CD4-positive, alpha-beta T cell treated with Interleukin-17A for 1 hour (primary cell): Measurements from ENCODE around the gene TBX19.

ENCODE experiments used
- DNase-seq: peaks from one replicate; pipeline ENCODE4 v3.0.0-alpha.2; 2020

TBX19 gene

GRCh38 chr1:168285521-168285790, 4.8 kb downstream of the TBX19 start:
- DNase-seq: no peak

DNA sequence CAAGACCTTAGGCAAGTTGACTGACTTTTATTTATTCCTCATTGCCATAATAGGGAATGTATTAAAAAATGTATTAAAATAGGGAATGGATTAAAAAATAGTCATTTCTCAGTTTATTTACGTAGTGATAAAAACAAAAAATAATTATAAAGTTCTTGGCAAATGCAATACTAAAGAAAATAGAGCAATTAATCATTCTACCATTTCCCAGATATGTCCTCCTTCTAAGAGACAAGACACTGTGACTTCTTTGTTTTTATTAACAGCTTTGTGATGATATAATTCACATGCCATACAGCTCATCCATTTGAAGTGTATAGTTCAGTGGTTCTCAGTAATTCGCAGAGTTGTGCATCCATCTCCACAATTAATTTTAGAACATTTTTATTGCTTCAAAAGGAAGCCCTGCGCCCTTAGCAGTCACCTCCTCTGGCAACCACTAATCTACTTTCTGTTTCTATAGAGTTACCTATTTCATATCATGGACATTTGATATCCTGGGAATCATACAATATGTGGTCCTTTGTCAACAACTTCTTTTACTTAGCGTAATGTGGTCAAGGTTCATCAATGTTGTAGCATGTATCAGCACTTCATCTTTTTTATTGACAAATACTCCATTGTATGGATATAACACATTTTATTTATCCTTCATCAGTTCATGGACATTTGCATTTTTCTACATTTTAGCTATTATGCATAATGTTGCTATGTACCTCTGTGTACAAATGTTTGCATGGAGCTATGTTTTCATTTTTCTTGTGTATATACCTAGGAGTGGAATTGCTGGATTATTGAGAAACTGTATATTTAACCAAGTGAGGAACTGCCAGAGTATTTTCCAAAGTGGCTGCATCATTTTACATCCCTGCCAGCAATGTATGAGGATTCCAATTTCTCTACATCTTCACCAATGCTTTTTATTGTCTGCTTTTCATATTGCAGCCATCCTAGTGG, 5.6 kb downstream of the TBX19 start:
- DNase-seq: no peak

DNA sequence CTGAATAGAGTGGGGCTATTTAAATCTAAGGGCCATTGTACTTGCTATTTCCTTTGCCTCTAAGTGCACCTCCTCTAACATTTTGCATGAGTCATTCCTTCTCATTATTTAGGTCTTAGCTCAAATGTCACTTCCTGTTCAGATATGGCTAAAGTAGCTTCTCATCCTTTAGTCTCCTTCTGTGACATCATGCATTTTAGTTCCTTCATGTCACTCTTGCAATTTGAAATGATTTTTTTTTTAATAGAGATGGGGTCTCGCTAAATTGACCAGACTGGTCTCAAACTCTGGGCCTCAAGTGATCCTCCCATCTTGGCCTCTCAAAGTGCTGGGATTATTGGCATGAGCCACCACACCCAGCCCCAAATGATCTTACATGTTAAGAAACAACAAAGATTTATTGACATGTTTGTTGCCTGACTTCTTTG, 6.6 kb downstream of the TBX19 start:
- DNase-seq: no peak

- DNase-seq: no peak
Observed at GRCh38 chr1:168288311-168289052, 7.8 kb downstream of the TBX19 start.

GRCh38 chr1:168291222-168291837, 10.7 kb downstream of the TBX19 start:
- DNase-seq: no peak

DNA sequence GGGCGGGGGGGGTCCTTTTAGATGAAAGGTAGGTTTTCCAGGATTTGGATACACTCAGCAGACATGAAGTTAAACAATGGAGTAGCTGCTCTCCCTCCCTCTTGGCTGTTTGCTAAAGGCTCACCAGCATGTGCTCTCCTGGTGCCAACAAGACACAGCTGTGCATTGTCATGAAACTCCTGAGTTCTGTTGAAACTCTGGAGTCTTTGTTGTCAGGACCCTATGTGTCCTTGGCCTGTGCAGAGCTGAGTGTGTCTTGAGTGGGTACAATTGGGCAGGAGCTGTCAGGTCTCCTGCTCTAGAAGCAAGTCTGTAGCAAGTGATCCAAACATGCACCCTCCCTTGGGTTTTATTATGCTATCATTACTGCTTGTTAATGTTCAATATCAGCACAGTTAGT, 12.7 kb downstream of the TBX19 start:
- no peak for DNase-seq

DNA sequence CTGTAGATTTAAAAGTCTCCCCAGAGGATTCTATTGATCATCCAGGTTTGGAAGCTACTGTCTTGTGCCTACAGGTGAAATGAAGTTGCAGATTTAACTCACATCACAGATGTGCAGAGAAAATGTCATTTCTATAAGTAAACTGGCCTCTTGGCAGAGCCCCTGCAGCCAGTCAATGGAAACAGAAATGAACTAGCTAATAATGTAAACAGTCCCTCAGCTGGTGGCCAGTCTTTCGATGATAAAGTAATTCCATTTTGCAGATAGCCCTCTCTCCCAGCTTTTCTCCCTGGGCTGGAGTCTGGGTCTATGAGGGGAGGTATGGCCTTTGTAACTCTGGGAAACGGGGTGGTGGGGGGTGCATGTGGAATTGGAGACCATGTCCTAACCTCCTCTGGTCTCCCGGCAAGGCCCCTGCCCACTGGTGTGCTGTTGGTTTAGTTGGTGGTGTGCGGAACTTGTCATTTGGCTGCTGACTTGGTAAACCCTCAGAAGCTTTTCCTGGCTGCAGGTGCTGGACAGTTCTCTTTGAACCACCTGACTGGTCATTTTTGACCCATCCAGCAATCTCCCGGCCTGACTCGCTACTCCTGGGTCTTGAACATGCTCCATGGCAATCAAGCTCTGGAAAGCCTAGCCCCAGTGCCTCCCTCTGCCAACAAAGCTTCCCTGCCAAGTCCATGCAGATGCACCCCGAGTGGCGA, 14.9 kb downstream of the TBX19 start:
- DNase-seq: no peak

GRCh38 chr1:168297019-168297730, 16.5 kb downstream of the TBX19 start:
- no peak for DNase-seq

DNA sequence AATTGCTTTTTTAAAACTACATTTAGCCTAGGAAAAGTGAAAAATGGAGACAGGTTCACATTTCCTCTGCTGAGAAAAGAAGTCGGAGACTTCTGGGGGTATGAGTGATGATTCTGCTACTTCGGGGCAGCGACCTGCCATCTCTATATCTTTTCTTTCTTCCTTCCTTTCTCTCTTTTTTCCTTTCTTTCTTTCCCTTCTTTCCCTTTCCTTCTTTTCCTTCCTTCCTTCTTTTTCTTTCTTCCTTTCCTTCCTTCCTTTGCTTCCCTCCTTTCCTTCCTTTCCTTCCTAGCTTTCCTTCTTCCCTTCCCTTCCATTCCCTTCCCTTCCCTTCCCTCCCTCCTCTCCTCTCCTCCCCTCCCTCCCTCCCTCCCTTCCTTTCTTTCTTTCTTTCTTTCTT, 17.8 kb downstream of the TBX19 start:
- no peak for DNase-seq

- no peak for DNase-seq
Observed at GRCh38 chr1:168300626-168301025, 19.9 kb downstream of the TBX19 start.

GRCh38 chr1:168301664-168302320, 21.1 kb downstream of the TBX19 start:
- DNase-seq: no peak

DNA sequence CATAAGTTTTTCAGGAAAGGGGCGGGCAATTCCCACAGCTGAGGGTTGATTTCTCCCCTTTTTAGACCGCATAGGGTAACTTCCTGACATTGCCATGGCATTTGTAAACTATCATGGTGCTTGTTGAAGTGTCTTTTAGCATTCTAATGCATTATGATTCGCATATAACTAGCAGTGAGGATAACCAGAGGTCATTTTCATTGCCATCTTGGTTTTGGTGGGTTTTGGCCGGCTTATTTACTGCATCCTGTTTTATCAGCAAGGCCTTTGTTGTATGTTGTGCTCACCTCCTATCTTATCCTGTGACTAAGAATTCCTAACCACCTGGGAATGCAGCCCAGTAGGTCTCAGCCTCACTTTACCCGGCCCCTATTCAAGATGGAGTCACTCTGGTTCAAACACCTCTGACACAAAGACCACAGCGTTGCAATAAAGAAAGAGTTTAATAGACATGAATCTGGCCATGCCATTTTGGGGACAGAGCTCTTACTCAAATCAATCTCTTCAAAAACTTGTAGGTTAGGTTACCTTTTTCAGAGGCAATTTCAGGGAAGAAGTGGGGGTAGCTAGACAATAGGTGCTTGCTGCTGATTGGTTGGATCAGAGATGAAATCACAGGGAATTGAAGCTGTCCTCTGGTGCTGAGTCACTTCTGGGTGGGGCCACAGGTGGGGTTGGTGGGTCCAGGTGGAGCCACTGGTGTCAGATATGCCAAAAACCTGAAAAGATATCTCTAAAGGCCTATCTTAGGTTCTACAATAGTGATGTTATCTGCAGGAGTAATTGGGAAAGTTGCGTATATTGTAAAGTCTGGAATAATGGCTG, 23.3 kb downstream of the TBX19 start:
- no peak for DNase-seq

DNA sequence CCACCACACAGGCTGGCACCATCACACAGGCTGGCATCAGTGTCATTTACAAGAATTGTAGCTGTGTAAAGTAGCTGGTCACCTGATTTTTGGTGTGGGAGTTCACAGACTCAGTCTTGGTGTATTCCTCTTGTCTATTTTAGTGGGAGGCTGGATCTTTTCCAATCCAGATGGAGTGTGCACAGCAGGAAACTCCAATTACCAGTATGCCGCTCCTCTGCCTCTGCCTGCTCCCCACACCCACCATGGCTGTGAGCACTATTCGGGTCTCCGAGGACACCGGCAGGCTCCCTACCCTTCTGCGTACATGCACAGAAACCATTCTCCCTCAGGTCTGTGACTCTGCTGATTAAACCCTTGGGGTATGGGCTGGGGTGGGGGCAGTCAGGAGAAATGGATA, 24.2 kb downstream of the TBX19 start:
- DNase-seq: no peak

DNA sequence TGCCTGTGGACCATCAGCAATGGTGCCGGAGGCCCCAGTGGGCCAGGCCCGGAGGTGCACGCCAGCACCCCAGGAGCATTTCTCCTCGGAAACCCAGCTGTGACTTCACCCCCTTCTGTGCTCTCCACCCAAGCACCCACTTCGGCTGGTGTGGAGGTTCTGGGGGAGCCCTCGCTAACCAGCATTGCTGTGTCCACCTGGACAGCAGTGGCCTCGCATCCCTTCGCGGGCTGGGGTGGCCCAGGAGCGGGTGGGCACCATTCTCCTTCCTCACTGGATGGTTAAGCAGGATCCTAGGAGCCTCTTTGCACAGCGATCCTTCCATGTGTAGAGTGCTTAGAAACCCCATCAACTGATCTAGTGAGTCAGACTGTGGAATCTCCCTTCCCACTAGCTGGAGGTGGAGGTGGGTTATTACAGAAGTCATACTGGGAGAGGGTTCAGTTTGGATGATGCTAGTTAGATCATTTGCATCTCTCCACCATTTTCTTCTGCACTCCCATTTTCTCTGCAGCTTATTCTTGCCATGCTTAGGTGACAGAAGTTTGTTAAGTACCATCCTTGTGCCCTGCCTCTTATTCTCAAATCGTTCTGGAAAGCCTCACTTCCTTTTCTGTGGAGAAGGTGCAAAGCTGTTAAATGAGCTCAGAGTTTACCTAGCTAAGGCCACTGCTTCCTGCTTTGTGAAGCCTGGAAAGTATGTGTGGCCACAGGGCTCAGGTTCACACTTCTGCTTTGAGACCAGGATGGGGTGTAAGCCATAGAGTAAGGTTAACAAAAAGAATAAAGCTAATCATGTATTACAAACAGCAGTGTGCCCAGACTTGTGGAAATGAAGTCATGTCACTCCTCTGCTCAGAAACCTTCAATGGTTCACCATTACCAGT, 32.3 kb downstream of the TBX19 start:
- no peak for DNase-seq

DNA sequence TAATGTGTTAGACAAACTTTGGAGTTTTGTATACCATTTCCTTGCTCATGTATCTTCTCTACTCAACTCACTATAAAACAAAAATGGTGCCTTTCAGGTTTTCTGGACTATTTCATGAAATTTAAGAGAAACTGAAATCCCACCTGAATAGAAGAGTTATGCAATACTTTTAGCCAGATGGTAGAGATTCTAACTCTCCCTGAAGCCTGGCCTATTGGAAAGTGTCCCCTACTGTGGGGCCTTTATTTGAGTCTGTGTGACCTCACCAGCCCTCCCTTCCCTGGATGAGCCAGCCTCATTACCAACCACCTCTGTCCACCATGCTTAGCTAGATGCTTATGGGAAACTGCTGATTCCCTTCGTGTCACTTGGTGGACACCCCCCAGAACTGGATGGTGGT, 35.5 kb downstream of the TBX19 start:
- DNase-seq: no peak

- no peak for DNase-seq
Observed at GRCh38 chr1:168317309-168317708, 36.6 kb downstream of the TBX19 start.

DNA sequence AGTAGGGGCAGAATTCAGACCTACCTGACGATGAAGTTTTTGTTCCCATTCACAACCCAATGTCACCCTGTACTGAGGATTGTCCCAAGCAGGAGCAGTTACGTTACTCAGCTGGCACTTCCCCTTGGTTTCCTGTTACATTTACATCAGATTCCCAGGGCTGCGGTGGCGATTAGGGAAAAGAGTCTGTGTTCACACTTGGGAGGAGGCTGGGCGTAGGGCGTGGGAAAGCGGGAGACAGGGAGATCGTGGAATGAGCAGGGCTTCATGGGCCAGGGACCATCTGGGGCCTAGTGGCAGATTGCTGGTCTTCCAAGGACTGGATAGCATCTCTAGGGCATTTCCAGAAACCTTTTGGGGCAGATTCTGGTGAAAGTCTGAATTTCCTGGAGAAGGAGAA, 39.0 kb downstream of the TBX19 start:
- no peak for DNase-seq

DNA sequence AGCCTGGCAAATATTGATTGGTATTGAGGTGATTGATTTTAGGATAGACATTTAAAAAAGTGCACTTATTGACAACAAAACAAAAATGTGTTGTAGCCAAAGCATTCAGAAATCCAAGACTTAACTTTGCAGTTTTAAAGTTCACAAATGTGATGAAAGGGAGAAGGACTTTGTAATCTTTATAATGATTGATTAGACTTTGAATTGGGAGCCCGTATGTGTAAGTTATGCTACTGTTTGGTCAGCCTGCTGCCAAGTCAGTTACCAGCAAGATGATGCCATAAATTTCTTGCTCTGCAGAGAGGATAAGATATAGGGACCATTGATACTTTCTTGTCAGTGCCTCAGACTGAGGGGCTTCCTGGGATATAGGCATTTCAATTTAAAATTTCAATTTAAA, 39.5 kb downstream of the TBX19 start:
- DNase-seq: no peak

GRCh38 chr1:168320800-168321450, 40.2 kb downstream of the TBX19 start:
- no peak for DNase-seq

DNA sequence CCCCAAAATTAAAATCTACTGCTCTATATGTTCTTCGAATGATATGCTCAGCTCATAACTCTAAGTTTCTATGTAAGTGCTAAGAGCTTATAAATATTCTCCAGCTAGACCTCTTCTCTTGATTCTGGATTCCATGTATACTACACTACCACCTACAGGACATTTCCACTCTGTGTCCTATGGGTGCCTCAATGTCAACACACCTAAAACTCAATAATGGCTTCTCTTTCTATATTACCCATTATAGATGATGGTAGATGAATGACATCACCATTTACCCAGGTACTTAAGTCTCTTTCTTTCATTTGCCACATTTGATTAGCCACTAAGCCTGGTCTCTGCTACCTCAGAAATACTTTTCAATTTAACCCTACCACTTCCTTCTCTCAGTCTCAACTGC, 41.3 kb downstream of the TBX19 start:
- DNase-seq: no peak
